ENCODE measurements around the gene KLK14. TPM values are rescaled to one million over a fixed set of nuclear protein-coding genes. Genes with fewer than 3 reads are reported as not detected.

Gene KLK14
- total RNA-seq, 1 donor from 2014 or later = not detected

- DNase-seq = no peak
Observed at GRCh38 chr19:51040151-51040550, 42.5 kb downstream of the KLK14 start.

- no peak for DNase-seq
Observed at GRCh38 chr19:51036519-51036918, 46.2 kb downstream of the KLK14 start.

GRCh38 chr19:51034704-51035103 lies 48.0 kb downstream of the KLK14 start, which contains the start of gene KLK12:
Gene KLK12, minus strand, starts transcription at chr19:51035002. Its CDS starts 381 bp downstream, at chr19:51034621.
- no peak for DNase-seq

DNA sequence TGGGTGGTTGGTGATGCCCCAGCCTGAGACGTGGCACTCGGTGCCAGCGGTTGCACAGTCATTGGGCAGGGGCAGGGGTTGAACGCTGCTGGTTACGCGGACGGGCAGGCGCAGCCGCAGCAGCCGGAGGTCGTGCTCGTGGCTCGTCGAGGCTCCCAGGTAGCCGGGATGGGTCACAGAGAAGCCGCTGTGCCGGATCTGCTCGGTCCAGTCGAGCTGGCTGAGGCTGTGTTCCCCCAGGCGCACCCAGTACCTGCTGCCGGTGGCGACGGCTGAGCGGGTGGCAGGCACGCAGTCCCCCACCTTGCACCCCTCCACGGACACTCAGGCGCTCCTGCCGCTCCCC lies 50.8 kb downstream of the KLK14 start:
- no peak for DNase-seq

- DNase-seq = no peak
Observed at GRCh38 chr19:51031220-51031879, 51.3 kb downstream of the KLK14 start.

GRCh38 chr19:51030631-51031030 lies 52.1 kb downstream of the KLK14 start:
- DNase-seq = no peak

DNA sequence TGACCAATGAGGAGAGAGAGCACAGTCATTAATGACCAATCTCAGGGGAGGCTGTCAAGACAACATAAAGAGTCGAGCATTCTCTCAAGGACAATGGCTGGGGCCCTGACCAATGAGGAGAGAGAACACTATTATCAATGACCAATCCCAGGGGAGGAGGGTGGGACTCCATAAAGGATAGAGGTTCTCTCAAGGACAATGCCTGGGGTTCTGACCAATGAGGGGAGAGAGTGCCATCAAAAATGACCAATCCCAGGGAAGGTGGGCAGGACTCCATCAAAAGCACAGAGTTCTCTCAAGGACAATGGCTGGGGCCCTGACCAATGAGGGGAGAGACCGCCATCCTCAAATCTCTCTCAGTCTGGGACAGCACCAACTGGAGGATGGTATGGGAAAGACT lies 53.0 kb downstream of the KLK14 start:
- no peak for DNase-seq

Other genes with a start within 250 kb of the KLK14 start
- gene KLK15, start 249.3 kb downstream of the KLK14 start, total RNA-seq = not detected
- gene KLK3, start 228.0 kb downstream of the KLK14 start, total RNA-seq = not detected
- gene KLK2, start 209.4 kb downstream of the KLK14 start, total RNA-seq = not detected
- gene KLK4, start 171.5 kb downstream of the KLK14 start, total RNA-seq = not detected
- not detected for gene KLK5, start 129.8 kb downstream of the KLK14 start, total RNA-seq
- gene KLK6, start 113.3 kb downstream of the KLK14 start, total RNA-seq = not detected
- not detected for gene KLK7, start 99.0 kb downstream of the KLK14 start, total RNA-seq
- gene KLK8, start 81.3 kb downstream of the KLK14 start, total RNA-seq = not detected
- gene KLK10, start 63.2 kb downstream of the KLK14 start, total RNA-seq = not detected
- not detected for gene KLK11, start 56.3 kb downstream of the KLK14 start, total RNA-seq
- gene KLK12, start 47.9 kb downstream of the KLK14 start, total RNA-seq = not detected
- gene KLK13, start 17.8 kb downstream of the KLK14 start, total RNA-seq = not detected
- gene CTU1, start 25.5 kb upstream of the KLK14 start, total RNA-seq = 4.5 TPM
- gene SIGLEC9, start 42.0 kb upstream of the KLK14 start, total RNA-seq = 0.78 TPM
- 0.16 TPM for gene SIGLEC7, start 59.4 kb upstream of the KLK14 start, total RNA-seq
- 0.16 TPM for gene CD33, start 142.2 kb upstream of the KLK14 start, total RNA-seq
- gene SIGLECL1, start 168.2 kb upstream of the KLK14 start, total RNA-seq = not detected
- 3.0 TPM for gene IGLON5, start 228.8 kb upstream of the KLK14 start, total RNA-seq